Right lobe of liver (tissue), 4 donors: ENCODE data around the gene CHST15.

Experiments used
- POLR2A ChIP-seq: fragments of 450-650 bp; IDR thresholded peaks from one replicate; pipeline ENCODE4 v1.6.1; 2017; ENCODE audit warnings: antibody characterized with exemption, mild to moderate bottlenecking
- TF ChIP-seq, protein P1 (sequence below), 4 donors: fragments of 200-600 bp in 3 of 4; fragments of 450-650 bp in 1 of 4; IDR thresholded peaks; one replicate each; pipeline versions ENCODE4 v1.5.1 to v1.8.0; 2016 to 2022; ENCODE audit warnings: antibody characterized with exemption in 4 of 4, mild to moderate bottlenecking in 2 of 4
- donor health status: DM: no; HTN: no; CAD: no.
- donor health status: DM: no; HTN: no; CAD: no.
- donor health status: DM: no; HTN: yes; CAD: no.

DNA sequence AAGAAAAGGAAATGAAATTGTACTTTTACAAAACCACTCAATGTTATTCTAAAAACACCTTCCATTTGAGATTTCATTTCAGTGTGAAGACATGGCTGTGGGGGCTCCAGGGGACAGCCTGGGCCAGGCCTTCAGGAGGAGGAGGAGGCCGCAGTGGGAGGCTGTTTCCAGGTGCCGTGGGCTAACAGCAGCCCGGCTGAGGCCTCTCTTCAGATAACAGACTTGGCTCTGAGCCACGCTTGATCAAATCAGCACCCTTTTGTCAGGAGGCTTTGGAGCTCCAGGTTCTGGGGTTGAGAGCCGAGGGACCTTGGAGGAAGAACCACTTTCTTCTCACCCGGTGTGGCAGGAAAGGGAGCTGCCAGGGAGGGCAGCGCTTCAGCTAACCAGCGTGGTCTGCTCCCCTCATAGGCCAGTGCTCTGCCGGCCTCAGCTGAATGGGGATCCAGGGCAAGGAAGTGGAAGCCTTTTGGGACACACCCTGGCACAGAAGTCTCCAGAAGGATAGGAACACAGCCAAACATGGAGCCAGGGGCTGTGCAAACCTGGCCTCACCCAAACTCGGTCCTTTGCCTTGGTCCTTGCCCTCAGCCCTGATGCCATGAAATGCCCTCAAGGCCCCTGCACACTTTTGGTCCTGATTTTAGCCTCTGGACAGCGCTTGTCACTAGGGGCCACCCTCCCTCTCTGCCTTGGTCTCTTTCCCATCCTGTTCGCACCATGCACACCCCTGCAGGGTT lies 23.5 kb upstream of the CHST15 start:
- TF ChIP-seq, protein P1, sequence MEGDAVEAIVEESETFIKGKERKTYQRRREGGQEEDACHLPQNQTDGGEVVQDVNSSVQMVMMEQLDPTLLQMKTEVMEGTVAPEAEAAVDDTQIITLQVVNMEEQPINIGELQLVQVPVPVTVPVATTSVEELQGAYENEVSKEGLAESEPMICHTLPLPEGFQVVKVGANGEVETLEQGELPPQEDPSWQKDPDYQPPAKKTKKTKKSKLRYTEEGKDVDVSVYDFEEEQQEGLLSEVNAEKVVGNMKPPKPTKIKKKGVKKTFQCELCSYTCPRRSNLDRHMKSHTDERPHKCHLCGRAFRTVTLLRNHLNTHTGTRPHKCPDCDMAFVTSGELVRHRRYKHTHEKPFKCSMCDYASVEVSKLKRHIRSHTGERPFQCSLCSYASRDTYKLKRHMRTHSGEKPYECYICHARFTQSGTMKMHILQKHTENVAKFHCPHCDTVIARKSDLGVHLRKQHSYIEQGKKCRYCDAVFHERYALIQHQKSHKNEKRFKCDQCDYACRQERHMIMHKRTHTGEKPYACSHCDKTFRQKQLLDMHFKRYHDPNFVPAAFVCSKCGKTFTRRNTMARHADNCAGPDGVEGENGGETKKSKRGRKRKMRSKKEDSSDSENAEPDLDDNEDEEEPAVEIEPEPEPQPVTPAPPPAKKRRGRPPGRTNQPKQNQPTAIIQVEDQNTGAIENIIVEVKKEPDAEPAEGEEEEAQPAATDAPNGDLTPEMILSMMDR (IDR thresholded peaks at IDR 0.05): no peak
- TF ChIP-seq POLR2A: no peak
